HG03045 (cell line): ENCODE measurements around the gene MAP2K5.

Experiments used
- ATAC-seq: cut with Tn5 transposase; IDR thresholded peaks from one replicate; pipeline ENCODE4 v1.9.1; 2021; ENCODE audit warnings: mild to moderate bottlenecking, moderate library complexity; ENCODE audit not compliant: unreplicated experiment

The MAP2K5 gene

GRCh38 chr15:67831363-67831762 lies 288.9 kb downstream of the MAP2K5 start:
- no peak for ATAC-seq

DNA sequence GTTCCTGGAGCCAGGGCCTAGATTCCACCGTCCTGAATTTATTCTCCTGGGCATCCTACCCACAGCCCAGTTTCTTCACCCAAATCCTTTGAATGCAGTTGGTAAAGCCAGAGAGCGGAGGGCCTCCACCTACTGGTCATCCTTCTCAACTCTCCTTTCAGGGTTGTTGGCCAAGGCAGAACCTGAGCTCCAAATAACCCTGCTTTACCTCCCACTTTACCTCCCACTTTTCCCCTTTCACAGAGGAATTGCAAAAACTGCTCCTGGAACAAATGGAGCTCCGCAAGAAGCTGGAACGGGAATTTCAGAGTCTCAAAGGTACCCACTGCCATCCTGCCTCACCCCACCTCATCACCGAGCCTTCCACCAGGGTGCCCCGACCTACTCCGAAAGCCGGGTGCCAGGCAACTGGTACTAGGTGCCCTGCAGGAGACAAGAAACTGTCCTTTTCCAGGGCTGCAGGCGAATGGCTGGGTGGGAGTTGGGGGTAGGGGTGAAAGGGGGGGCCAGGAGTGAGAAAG lies 289.6 kb downstream of the MAP2K5 start:
- no peak for ATAC-seq

- ATAC-seq = no peak
Observed at GRCh38 chr15:67832897-67833709, 290.6 kb downstream of the MAP2K5 start.

DNA sequence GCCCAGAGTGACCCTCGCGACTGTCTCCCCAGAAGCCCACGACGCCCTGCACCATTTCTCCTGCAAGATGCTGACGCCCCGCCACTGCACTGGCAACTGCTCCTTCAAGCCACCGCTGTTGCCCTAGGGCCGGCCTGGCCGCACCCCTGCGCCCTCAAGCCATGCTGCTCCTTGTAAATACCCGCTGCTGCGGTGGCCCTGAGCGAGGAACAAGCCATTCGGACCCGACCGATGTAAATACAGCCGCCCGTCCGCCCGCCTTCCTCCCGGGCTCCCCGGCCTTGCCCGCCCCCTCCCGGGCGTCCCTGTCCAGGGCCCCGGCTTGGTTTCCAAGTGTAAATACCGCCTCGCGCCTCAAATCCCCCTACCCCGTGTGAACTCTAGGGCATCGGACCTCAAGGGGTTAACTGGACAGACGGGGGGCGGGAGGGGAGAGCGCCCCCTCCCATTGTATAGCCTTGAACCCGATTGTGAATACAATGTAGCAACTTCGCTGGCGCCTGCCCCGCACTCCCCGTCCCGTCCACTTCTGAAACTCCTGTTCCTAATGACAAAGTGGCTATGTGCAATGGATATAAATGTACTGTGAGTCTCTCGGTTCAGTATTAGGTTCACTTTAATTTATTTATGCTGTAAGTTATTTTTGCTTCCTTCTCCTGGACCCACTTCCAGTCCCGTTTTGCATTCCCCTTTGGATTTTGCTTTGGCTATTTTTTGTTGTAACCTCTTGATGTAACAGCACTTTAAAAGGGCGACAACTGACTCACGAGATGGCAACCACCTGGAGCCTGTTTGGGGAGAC lies 291.4 kb downstream of the MAP2K5 start:
- ATAC-seq = no peak

- ATAC-seq = no peak
Observed at GRCh38 chr15:67834581-67835296, 292.2 kb downstream of the MAP2K5 start.

DNA sequence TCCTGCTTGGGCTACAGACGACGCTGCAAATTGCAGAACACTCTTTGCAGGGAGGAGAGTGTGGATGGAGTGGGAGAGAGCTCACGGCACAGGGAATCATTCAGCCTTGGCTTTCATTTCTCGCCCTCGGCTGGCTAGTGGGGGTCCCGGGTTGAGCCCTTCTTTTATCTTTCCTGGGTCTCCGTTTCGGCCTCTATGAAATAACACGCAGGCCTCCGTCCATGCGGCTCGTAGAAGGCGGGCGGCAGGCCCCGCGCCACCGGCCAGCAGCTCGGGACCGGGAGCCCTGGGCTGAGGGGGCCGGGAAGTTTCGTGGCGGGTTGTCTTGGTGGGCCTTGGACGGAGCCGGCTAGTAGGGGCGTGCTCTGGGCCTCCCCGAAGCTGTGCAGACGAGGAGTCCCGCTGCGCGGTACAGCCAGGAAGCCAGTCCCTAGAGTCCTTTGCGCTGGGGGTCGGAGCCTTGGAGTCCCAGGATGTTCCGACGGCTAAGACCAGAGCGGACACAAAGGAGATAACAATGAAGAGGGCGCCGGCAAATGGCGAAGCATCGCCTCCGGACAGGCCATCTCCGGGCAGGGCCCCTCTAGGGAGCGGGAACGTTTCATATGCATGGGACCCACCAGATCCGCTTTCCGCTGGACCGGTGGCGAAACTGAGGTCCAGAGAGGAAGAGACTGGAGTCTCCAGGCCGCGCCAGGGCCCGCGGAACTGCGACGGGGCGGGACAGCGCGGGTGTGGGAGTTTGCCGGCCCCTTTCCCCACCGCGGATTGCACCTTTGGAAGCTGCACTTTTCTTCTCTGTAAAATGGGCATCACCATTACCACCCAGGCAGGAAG lies 293.0 kb downstream of the MAP2K5 start:
- no peak for ATAC-seq

GRCh38 chr15:67836134-67836455 lies 293.6 kb downstream of the MAP2K5 start:
- ATAC-seq = no peak

- no peak for ATAC-seq
Observed at GRCh38 chr15:67836477-67836876, 294.0 kb downstream of the MAP2K5 start.

GRCh38 chr15:67836955-67837354 lies 294.5 kb downstream of the MAP2K5 start:
- ATAC-seq = no peak

DNA sequence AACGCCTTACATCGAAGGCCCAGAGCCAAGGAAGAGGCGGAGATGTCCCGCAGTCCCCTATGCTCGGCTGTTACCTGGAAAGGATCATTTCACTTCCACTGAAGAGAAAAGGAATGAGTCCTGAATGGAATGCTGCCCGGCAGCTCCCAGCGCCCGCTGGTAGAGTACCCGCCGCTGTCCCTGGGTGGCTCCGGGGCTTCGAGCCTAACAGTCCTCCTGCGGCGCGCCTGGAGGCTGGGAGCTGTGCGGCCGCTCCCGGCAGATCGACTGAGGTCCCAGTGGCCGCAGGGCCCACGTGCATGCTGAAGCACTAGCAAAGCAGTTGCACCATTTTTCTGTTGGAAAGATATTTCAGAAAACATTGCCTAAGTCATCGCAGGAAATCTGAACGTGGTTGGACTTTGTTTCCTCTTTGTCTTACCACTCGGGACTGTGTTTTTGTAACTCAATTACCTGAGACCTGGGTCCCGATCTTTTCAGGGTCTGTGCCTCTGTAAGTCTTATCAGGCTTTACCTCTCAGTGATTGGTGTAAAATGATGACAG lies 296.4 kb downstream of the MAP2K5 start:
- ATAC-seq = no peak

- ATAC-seq = peak; percentile 10
Observed at GRCh38 chr15:67839499-67839928, 297.0 kb downstream of the MAP2K5 start.

GRCh38 chr15:67839929-67840748 lies 297.6 kb downstream of the MAP2K5 start, which contains the start of gene RNU6-1:
RNU6-1 (minus strand) TSS chr15:67840045.
- ATAC-seq = peak; percentile 87

DNA sequence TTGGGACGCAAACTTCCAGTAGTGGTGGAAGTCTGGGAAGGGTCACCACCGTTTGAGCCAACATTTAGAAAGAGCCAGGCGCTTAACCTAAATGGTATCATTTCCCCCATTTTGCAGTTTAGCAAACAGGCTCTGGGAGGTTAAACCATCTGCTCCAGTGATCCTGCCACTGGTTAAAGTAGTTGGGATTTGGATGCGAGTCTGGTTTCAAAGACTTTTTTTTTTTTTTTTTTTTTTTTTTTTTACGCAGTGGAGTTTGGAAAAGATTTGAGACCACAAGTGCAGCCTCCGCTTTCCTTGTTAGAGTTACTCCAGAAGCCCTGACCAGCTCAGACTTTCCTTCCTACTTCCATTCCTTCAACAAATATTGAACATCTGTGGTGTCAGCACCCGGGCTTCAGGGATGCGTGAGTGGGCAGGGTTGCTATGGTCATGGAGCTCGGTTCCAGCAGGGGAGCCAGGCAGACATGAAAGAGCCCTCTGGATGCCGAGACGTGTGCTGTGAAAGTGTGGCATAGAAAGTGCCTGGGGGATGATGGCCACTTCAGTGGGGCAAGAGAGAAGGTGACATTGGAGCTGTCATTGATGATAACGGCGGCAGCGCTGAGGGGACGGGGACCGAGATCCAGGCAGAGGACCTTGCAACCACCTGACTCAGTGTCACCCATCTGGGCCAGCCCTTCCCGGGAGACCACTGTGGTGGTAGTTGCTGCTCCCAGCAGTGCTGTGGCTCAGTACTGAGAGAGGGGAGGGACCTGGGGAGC lies 298.4 kb downstream of the MAP2K5 start:
- no peak for ATAC-seq

DNA sequence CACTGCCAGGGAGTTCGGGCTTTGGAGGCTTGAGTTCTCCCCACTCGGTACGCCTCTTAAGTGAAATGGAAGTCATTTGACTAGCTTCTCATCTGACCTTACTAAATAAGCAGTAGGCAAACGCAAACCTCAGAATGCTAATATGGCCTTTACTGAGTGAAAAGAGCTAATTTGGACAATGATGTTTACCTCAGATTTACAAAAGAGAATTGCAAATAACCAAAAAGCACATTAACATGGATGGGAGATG lies 298.9 kb downstream of the MAP2K5 start:
- no peak for ATAC-seq

GRCh38 chr15:67843092-67843501 lies 300.6 kb downstream of the MAP2K5 start:
- ATAC-seq = no peak

GRCh38 chr15:67843571-67844387 lies 301.3 kb downstream of the MAP2K5 start:
- ATAC-seq = no peak

DNA sequence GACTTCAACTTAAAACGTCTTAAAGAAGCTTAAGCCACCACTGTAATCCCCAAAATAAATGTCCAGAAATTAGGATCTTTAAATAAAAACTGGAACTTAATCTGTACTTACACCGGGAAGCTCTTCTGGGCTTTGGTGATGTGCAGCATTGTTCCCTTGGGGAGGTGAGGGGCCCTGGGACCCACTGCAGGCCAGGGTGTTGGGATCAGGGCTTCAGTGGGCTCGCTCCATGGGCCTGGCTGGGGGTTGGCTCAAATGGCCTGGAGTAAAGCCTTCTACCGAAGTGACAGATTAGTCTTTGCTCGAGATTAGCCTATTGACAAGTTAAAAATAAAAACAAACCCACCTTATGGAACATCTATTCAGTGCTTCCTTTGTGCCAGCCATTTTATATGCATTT lies 303.5 kb downstream of the MAP2K5 start:
- ATAC-seq = no peak

DNA sequence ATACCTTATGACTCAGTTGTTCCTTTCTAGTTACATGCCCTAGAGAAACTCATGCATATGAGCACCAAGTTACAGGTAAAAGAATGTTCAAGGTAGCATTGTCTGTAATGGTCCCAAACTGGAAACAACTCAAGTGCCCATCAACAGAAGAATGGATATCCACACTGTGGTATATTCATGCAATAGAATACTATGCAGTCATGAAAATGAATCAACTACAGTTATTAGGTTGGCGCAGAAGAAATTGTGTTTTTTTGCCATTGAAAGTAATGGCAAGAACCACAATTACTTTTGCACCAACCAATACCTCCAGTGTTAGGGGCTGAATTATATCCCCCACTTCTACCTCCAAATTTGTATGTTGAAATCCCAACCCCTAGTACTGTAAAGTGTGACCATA lies 307.0 kb downstream of the MAP2K5 start:
- no peak for ATAC-seq
